Smooth muscle cell (in vitro differentiated cells): ENCODE data around the gene RBM19. TPM values are rescaled to one million over a fixed set of nuclear protein-coding genes. Genes with fewer than 3 reads are reported as not detected.

ENCODE experiments used
- DNase-seq: peaks from one replicate; lab custom pipeline; 2025; ENCODE audit not compliant: unreplicated experiment; lab: John Stamatoyannopoulos, UW
- H2AFZ ChIP-seq: fragments of 200-600 bp; sonication (generic); 2 replicates; pipeline ENCODE4 v1.6.0; 2016; ENCODE audit warnings: antibody characterized with exemption, low read depth, mild to moderate bottlenecking
- H3F3A ChIP-seq: fragments of 200-600 bp; sonication (generic); 2 replicates; pipeline ENCODE4 v1.6.0; 2017; ENCODE audit warnings: antibody characterized with exemption, low read depth
- H3K27ac ChIP-seq: fragments of 200-600 bp; sonication (generic); 2 replicates; pipeline ENCODE4 v1.5.1; 2016; ENCODE audit warnings: low read depth, mild to moderate bottlenecking
- H3K27me3 ChIP-seq: fragments of 200-600 bp; sonication (generic); 2 replicates; pipeline ENCODE4 v1.6.1; 2016; ENCODE audit warnings: low read depth, mild to moderate bottlenecking
- H3K36me3 ChIP-seq: fragments of 200-600 bp; sonication (generic); 2 replicates; pipeline ENCODE4 v1.5.1; 2016; ENCODE audit warnings: low read depth
- H3K4me1 ChIP-seq: fragments of 200-600 bp; sonication (generic); 2 replicates; pipeline ENCODE4 v1.5.1; 2016; ENCODE audit warnings: low read depth
- H3K4me2 ChIP-seq: fragments of 200-600 bp; sonication (generic); 2 replicates; pipeline ENCODE4 v1.6.0; 2016; ENCODE audit warnings: mild to moderate bottlenecking
- H3K4me3 ChIP-seq: fragments of 200-600 bp; sonication (generic); 2 replicates; pipeline ENCODE4 v1.5.1; 2016; ENCODE audit warnings: mild to moderate bottlenecking
- H3K79me2 ChIP-seq: fragments of 200-600 bp; sonication (generic); 2 replicates; pipeline ENCODE4 v1.6.0; 2016; ENCODE audit warnings: low read depth, mild to moderate bottlenecking
- H3K9ac ChIP-seq: fragments of 200-600 bp; sonication (generic); 2 replicates; pipeline ENCODE4 v1.6.0; 2016; ENCODE audit warnings: low read depth
- H3K9me3 ChIP-seq: fragments of 200-600 bp; sonication (generic); replicated peaks from 2 replicates; pipeline ENCODE4 v1.5.1; 2016; ENCODE audit warnings: low read depth
- H4K20me1 ChIP-seq: fragments of 200-600 bp; sonication (generic); 2 replicates; pipeline ENCODE4 v1.6.0; 2016; ENCODE audit warnings: low read depth
- CTCF ChIP-seq: fragments of 200-600 bp; sonication (generic); IDR thresholded peaks from 2 replicates; pipeline ENCODE4 v1.5.1; 2017; ENCODE audit warnings: borderline replicate concordance, mild to moderate bottlenecking, antibody characterized with exemption; ENCODE audit not compliant: insufficient read depth, poor library complexity, severe bottlenecking
- WGBS: methylation state at CpG from one replicate; pipeline ENCODE4 v1.1.7; 2016; ENCODE audit warnings: low lambda C conversion rate; 5-methylcytosine and 5-hydroxymethylcytosine counted together
- polyA plus RNA-seq: library from polyadenylated mRNA; unstranded; fragments of >200 nt; fragmentation: Nextera tagmentation; extraction: Ambion mirVana; gene quantifications from 2 replicates; pipeline ENCODE4 v1.2.1, GENCODE V29; 2016
- total RNA-seq: library from RNA; depleted of rRNA; stranded (reverse); fragments of >200 nt; gene quantifications from 2 replicates; pipeline ENCODE4 v1.2.3, GENCODE V29; 2014

The RBM19 gene
- total and polyA plus RNA-seq, 2 experiments from 2014 or later: 12.8 to 15.9 TPM

- H3K4me1 ChIP-seq: no peaks in the 10 kb centered on the region
- DNase-seq: no peak
- no peaks in the 10 kb centered on the region for H3K36me3 ChIP-seq
- H3K4me2 ChIP-seq: no peak overlapping the region
- no peaks in the 10 kb centered on the region for H3K27me3 ChIP-seq
- no peak overlapping the region for H3K4me3 ChIP-seq
- no peak overlapping the region for H3K27ac ChIP-seq
- 93% methylated on average over 11 of the region's 11 CpGs for WGBS
- H3F3A ChIP-seq: peaks cover under 1% of the 10 kb centered on the region
- H2AFZ ChIP-seq: no peak overlapping the region
- no peak for TF ChIP-seq CTCF
- no peak overlapping the region for H3K9ac ChIP-seq
- no peaks in the 10 kb centered on the region for H3K79me2 ChIP-seq
- H3K9me3 ChIP-seq: no peaks in the 10 kb centered on the region
- H4K20me1 ChIP-seq: no peaks in the 10 kb centered on the region
These were observed 25.5 kb downstream of the RBM19 start for GRCh38 chr12:113940357-113941207.

- no peak overlapping the region for H3K4me2 ChIP-seq
- peaks cover 5% of the 10 kb centered on the region for H3F3A ChIP-seq
- no peaks in the 10 kb centered on the region for H3K36me3 ChIP-seq
- no peak overlapping the region for H3K9ac ChIP-seq
- WGBS: 95% methylated on average over 10 of the region's 10 CpGs
- H2AFZ ChIP-seq: no peak overlapping the region
- no peak overlapping the region for H3K27ac ChIP-seq
- H3K9me3 ChIP-seq: no peaks in the 10 kb centered on the region
- no peak for TF ChIP-seq CTCF
- no peaks in the 10 kb centered on the region for H3K27me3 ChIP-seq
- H3K79me2 ChIP-seq: no peaks in the 10 kb centered on the region
- H4K20me1 ChIP-seq: no peaks in the 10 kb centered on the region
- H3K4me1 ChIP-seq: no peaks in the 10 kb centered on the region
- DNase-seq: no peak
- no peak overlapping the region for H3K4me3 ChIP-seq
These were observed 26.3 kb downstream of the RBM19 start for GRCh38 chr12:113939867-113940266.

GRCh38 chr12:113938471-113938870 is 27.7 kb downstream of the RBM19 start:
- no peaks in the 10 kb centered on the region for H3K27me3 ChIP-seq
- H3K79me2 ChIP-seq: no peaks in the 10 kb centered on the region
- H3K4me3 ChIP-seq: no peak overlapping the region
- H3K9ac ChIP-seq: no peak overlapping the region
- H3K9me3 ChIP-seq: no peaks in the 10 kb centered on the region
- H3K36me3 ChIP-seq: no peaks in the 10 kb centered on the region
- H4K20me1 ChIP-seq: no peaks in the 10 kb centered on the region
- H3K27ac ChIP-seq: no peak overlapping the region
- H3F3A ChIP-seq: peaks cover 5% of the 10 kb centered on the region
- H3K4me1 ChIP-seq: peaks cover 3% of the 10 kb centered on the region
- H2AFZ ChIP-seq: no peak overlapping the region
- no peak for TF ChIP-seq CTCF
- no peak overlapping the region for H3K4me2 ChIP-seq
- DNase-seq: no peak
- 98% methylated on average over 5 of the region's 5 CpGs for WGBS

GRCh38 chr12:113936460-113936859 is 29.7 kb downstream of the RBM19 start:
- Histone ChIP-seq H3K27me3 (no peaks in the 10 kb centered on the region), H3K4me3 (no peak overlapping the region), H2AFZ (no peak overlapping the region), H3K79me2 (no peaks in the 10 kb centered on the region), H3K4me2 (no peak overlapping the region), H3K36me3 (no peaks in the 10 kb centered on the region), H3K27ac (no peak overlapping the region), H3K9me3 (no peaks in the 10 kb centered on the region), H3K9ac (no peak overlapping the region), H4K20me1 (no peaks in the 10 kb centered on the region), H3K4me1 (peaks cover 23% of the 10 kb centered on the region), H3F3A (peaks cover 9% of the 10 kb centered on the region)
- DNase-seq: no peak
- TF ChIP-seq CTCF: no peak
- WGBS: 92% methylated on average over 1 of the region's 1 CpG
